ENCODE results near the gene GABRD.

GRCh38 chr1:1969953-1970716, 49.0 kb upstream of the GABRD start:
- TF ChIP-seq SREBF2 (IDR thresholded peaks at IDR 0.05; ENCODE audit: low read length) (no peak), CUX1 (IDR thresholded peaks at IDR 0.05; ENCODE audit: insufficient replicate concordance, low read depth, low read length) (no peak), CTCF (IDR thresholded peaks at IDR 0.05 in 2 of 3, conservative IDR thresholded peaks at IDR 0.05 in 1 of 3; ENCODE audit: control insufficient read depth in 2 of 3, extremely low read depth in 1 of 3, insufficient read depth in 1 of 3, low read depth in 3 of 3, low read length in 3 of 3) (no peak), POLR2AphosphoS5 (IDR thresholded peaks at IDR 0.05; ENCODE audit: low read length) (no peak), MAX (IDR thresholded peaks at IDR 0.05; ENCODE audit: low read depth, low read length) (no peak), SP1 (IDR thresholded peaks at IDR 0.05; ENCODE audit: low read depth, low read length) (no peak), PML (IDR thresholded peaks at IDR 0.05; ENCODE audit: low read length) (no peak), REST (IDR thresholded peaks at IDR 0.05; ENCODE audit: low read depth, low read length) (no peak), CREM (IDR thresholded peaks at IDR 0.05; ENCODE audit: low read depth) (no peak), POLR2A (IDR thresholded peaks at IDR 0.05; ENCODE audit: low read depth, low read length) (no peak), HDAC6 (IDR thresholded peaks at IDR 0.05; ENCODE audit: unreplicated experiment) (no peak)

Measured in GM12878 (cell line).